Rectal smooth muscle tissue (tissue), 1 donor: ENCODE results near the gene HRNR.
A peak's percentile ranks its signal among the peaks of the same experiment; 100 is the strongest.
"Not testable (repeated sequence)": the region's sequence is repeated elsewhere in the genome, so short reads cannot be mapped to it uniquely, and the experiment has no call there.

Experiments
- H3K27ac ChIP-seq: one replicate; pipeline ENCODE4 v1.7.0; 2013; ENCODE audit warnings: low read depth, low read length, inconsistent platforms
- H3K27me3 ChIP-seq: one replicate; pipeline ENCODE4 v1.7.0; 2013; ENCODE audit warnings: low read length; ENCODE audit not compliant: control insufficient read depth, insufficient read depth
- H3K36me3 ChIP-seq: one replicate; pipeline ENCODE4 v1.7.0; 2013; ENCODE audit warnings: low read length; ENCODE audit not compliant: control insufficient read depth, insufficient read depth
- H3K4me1 ChIP-seq: one replicate; pipeline ENCODE4 v1.7.0; 2013; ENCODE audit warnings: low read length; ENCODE audit not compliant: control insufficient read depth, insufficient read depth
- H3K4me3 ChIP-seq: one replicate; pipeline ENCODE4 v1.7.0; 2013; ENCODE audit warnings: low read length
- H3K9ac ChIP-seq: one replicate; pipeline ENCODE4 v1.7.0; 2013; ENCODE audit warnings: low read length

Gene HRNR

GRCh38 chr1:152218762-152219436, 5.1 kb downstream of the HRNR start:
- Histone ChIP-seq H3K36me3 (no peaks in the 10 kb centered on the region), H3K9ac (no peak overlapping the region), H3K4me3 (no peak overlapping the region), H3K4me1 (no peaks in the 10 kb centered on the region), H3K27ac (no peak overlapping the region), H3K27me3 (no peaks in the 10 kb centered on the region)

GRCh38 chr1:152215604-152216003, 8.4 kb downstream of the HRNR start:
- H3K27ac ChIP-seq, H3K9ac ChIP-seq, H3K27me3 ChIP-seq, H3K4me1 ChIP-seq, H3K4me3 ChIP-seq, H3K36me3 ChIP-seq: not testable (repeated sequence)

- not testable (repeated sequence) for H3K4me1 ChIP-seq, H3K4me3 ChIP-seq, H3K36me3 ChIP-seq, H3K9ac ChIP-seq, H3K27me3 ChIP-seq, H3K27ac ChIP-seq
These were observed 9.1 kb downstream of the HRNR start for GRCh38 chr1:152214911-152215310.

- no peaks in the 10 kb centered on the region for H3K27me3 ChIP-seq
- H3K36me3 ChIP-seq = no peaks in the 10 kb centered on the region
- H3K4me3 ChIP-seq = no peak overlapping the region
- H3K27ac ChIP-seq = no peak overlapping the region
- no peaks in the 10 kb centered on the region for H3K4me1 ChIP-seq
- H3K9ac ChIP-seq = no peak overlapping the region
These were observed 25.0 kb downstream of the HRNR start for GRCh38 chr1:152198982-152199381.

- H3K27ac ChIP-seq = no peak overlapping the region
- no peak overlapping the region for H3K9ac ChIP-seq
- no peaks in the 10 kb centered on the region for H3K36me3 ChIP-seq
- H3K4me3 ChIP-seq = no peak overlapping the region
- no peaks in the 10 kb centered on the region for H3K27me3 ChIP-seq
- H3K4me1 ChIP-seq = no peaks in the 10 kb centered on the region
These were observed 26.5 kb downstream of the HRNR start for GRCh38 chr1:152197361-152197941.

GRCh38 chr1:152191711-152192110, 32.3 kb downstream of the HRNR start:
- H3K36me3 ChIP-seq = no peaks in the 10 kb centered on the region
- H3K4me3 ChIP-seq = no peak overlapping the region
- H3K9ac ChIP-seq = no peak overlapping the region
- H3K27me3 ChIP-seq = no peaks in the 10 kb centered on the region
- H3K27ac ChIP-seq = no peak overlapping the region
- H3K4me1 ChIP-seq = peaks cover 2% of the 10 kb centered on the region

- no peak overlapping the region for H3K4me3 ChIP-seq
These were observed 32.7 kb downstream of the HRNR start for GRCh38 chr1:152191260-152191659.

GRCh38 chr1:152190589-152190988, 33.4 kb downstream of the HRNR start:
- H3K4me1 ChIP-seq = peaks cover 2% of the 10 kb centered on the region
- no peak overlapping the region for H3K4me3 ChIP-seq
- no peak overlapping the region for H3K27ac ChIP-seq
- H3K36me3 ChIP-seq = no peaks in the 10 kb centered on the region
- H3K9ac ChIP-seq = no peak overlapping the region
- no peaks in the 10 kb centered on the region for H3K27me3 ChIP-seq

More at GRCh38 chr1:152191260-152191659, 32.7 kb downstream of the HRNR start:
- no peaks in the 10 kb centered on the region for H3K36me3 ChIP-seq
- peaks cover 2% of the 10 kb centered on the region for H3K4me1 ChIP-seq
- no peaks in the 10 kb centered on the region for H3K27me3 ChIP-seq
- H3K9ac ChIP-seq = no peak overlapping the region
- no peak overlapping the region for H3K27ac ChIP-seq

GRCh38 chr1:152189657-152190442, 34.1 kb downstream of the HRNR start:
- Histone ChIP-seq H3K27me3 (no peaks in the 10 kb centered on the region), H3K36me3 (no peaks in the 10 kb centered on the region), H3K9ac (no peak overlapping the region), H3K4me1 (peaks cover 2% of the 10 kb centered on the region), H3K4me3 (peak overlapping the region; percentile 63), H3K27ac (no peak overlapping the region)

- no peaks in the 10 kb centered on the region for H3K36me3 ChIP-seq
- no peaks in the 10 kb centered on the region for H3K27me3 ChIP-seq
- H3K9ac ChIP-seq = no peak overlapping the region
- H3K27ac ChIP-seq = peak overlapping the region; percentile 35
- H3K4me3 ChIP-seq = peak overlapping the region; percentile 63
- H3K4me1 ChIP-seq = peaks cover 2% of the 10 kb centered on the region
These were observed 35.1 kb downstream of the HRNR start for GRCh38 chr1:152188673-152189591.

- Histone ChIP-seq H3K4me3 (no peak overlapping the region), H3K9ac (no peak overlapping the region), H3K27me3 (no peaks in the 10 kb centered on the region), H3K4me1 (peaks cover 2% of the 10 kb centered on the region), H3K36me3 (no peaks in the 10 kb centered on the region), H3K27ac (no peak overlapping the region)
These were observed 37.3 kb downstream of the HRNR start for GRCh38 chr1:152186556-152187285.
